Skeletal muscle tissue (tissue), 4 donors: Measurements from ENCODE around the gene UNG. TPM values are rescaled to one million over a fixed set of nuclear protein-coding genes. Genes with fewer than 3 reads are reported as not detected.
A peak's percentile ranks its signal among the peaks of the same experiment; 100 is the strongest.
"Not testable (repeated sequence)": the region's sequence is repeated elsewhere in the genome, so short reads cannot be mapped to it uniquely, and the experiment has no call there.

Experiments
- H3K27ac ChIP-seq: one replicate; pipeline ENCODE4 v1.7.0; 2013; ENCODE audit warnings: mild to moderate bottlenecking, low read depth, low read length, inconsistent platforms
- H3K27me3 ChIP-seq, 3 donors: one replicate each; pipeline ENCODE4 v1.7.0; 2013; ENCODE audit warnings: low read length in 3 of 3; ENCODE audit not compliant: control insufficient read depth in 3 of 3, insufficient read depth in 3 of 3
- H3K36me3 ChIP-seq, 3 donors: one replicate each; pipeline ENCODE4 v1.7.0; 2013; ENCODE audit warnings: low read length in 3 of 3; ENCODE audit not compliant: control insufficient read depth in 3 of 3, insufficient read depth in 3 of 3
- H3K4me1 ChIP-seq, 3 donors: one replicate each; pipeline ENCODE4 v1.7.0; 2013; ENCODE audit warnings: low read length in 3 of 3, mild to moderate bottlenecking in 3 of 3; ENCODE audit not compliant: control insufficient read depth in 3 of 3, insufficient read depth in 3 of 3
- H3K4me3 ChIP-seq, 3 donors: one replicate each; pipeline ENCODE4 v1.7.0; 2013; ENCODE audit warnings: low read length in 3 of 3
- H3K9ac ChIP-seq, 3 donors: one replicate each; pipeline ENCODE4 v1.7.0; 2013; ENCODE audit warnings: low read length in 3 of 3, mild to moderate bottlenecking in 3 of 3, moderate library complexity in 2 of 3, low read depth in 1 of 3
- H3K9me3 ChIP-seq, 3 donors: one replicate each; pipeline ENCODE4 v1.7.0; 2013; ENCODE audit warnings: low read length in 3 of 3; ENCODE audit not compliant: control insufficient read depth in 3 of 3
- total RNA-seq: library from RNA; depleted of rRNA; stranded (reverse); fragments of >200 nt; gene quantifications from one replicate; pipeline ENCODE4 v1.2.3, GENCODE V29; 2014
- donor health status: Osteomylitis.

Gene UNG
- total RNA-seq, 1 donor from 2014 or later, result 25.6 TPM

GRCh38 chr12:109130297-109131153 lies 33.1 kb downstream of the UNG start:
- Histone ChIP-seq H3K27ac (peak overlapping the region; percentile 96), H3K4me3 (peak overlapping the region; percentile 19 to 76 (median 74)), H3K27me3 (no peaks in the 10 kb centered on the region), H3K4me1 (peaks cover 47 to 75% (median 52%) of the 10 kb centered on the region in 3 donors), H3K36me3 (peaks cover 2 to 6% (median 3%) of the 10 kb centered on the region in 3 donors), H3K9ac (peak overlapping the region; percentile 66 to 91 (median 83)), H3K9me3 (no peaks in the 10 kb centered on the region)

GRCh38 chr12:109131154-109132050 lies 34.0 kb downstream of the UNG start:
- H3K4me3 ChIP-seq, result peak overlapping the region; percentile 63 to 76 (median 74)
- peaks cover 0 to 2% (median 0%) of the 10 kb centered on the region in 3 donors for H3K36me3 ChIP-seq
- peak overlapping the region; percentile 83 to 91 (median 89) for H3K9ac ChIP-seq
- no peaks in the 10 kb centered on the region for H3K27me3 ChIP-seq
- H3K9me3 ChIP-seq, result no peaks in the 10 kb centered on the region
- H3K27ac ChIP-seq, result peak overlapping the region; percentile 96
- peaks cover 42 to 67% (median 49%) of the 10 kb centered on the region in 3 donors for H3K4me1 ChIP-seq

GRCh38 chr12:109134186-109134917 lies 37.0 kb downstream of the UNG start:
- H3K27me3 ChIP-seq, result no peaks in the 10 kb centered on the region
- peak overlapping the region in 1 of 3 donors; percentile 35 for H3K9ac ChIP-seq
- peak overlapping the region; percentile 28 for H3K27ac ChIP-seq
- H3K36me3 ChIP-seq, result peaks cover 0 to 2% (median 0%) of the 10 kb centered on the region in 3 donors
- H3K4me1 ChIP-seq, result peaks cover 48 to 61% (median 51%) of the 10 kb centered on the region in 3 donors
- peak overlapping the region in 2 of 3 donors; percentile 40 to 41 for H3K4me3 ChIP-seq
- no peaks in the 10 kb centered on the region for H3K9me3 ChIP-seq

- Histone ChIP-seq H3K27ac (peak overlapping the region; percentile 36), H3K4me1 (peaks cover 25 to 42% (median 27%) of the 10 kb centered on the region in 3 donors), H3K4me3 (no peak overlapping the region), H3K27me3 (no peaks in the 10 kb centered on the region), H3K9me3 (no peaks in the 10 kb centered on the region), H3K36me3 (peaks cover 4 to 18% (median 14%) of the 10 kb centered on the region in 3 donors), H3K9ac (no peak overlapping the region)
Measured at GRCh38 chr12:109137055-109137454, 39.7 kb downstream of the UNG start.

- Histone ChIP-seq H3K36me3 (peaks cover 4 to 18% (median 14%) of the 10 kb centered on the region in 3 donors), H3K4me1 (peaks cover 11 to 37% (median 16%) of the 10 kb centered on the region in 3 donors), H3K27me3 (no peaks in the 10 kb centered on the region), H3K4me3 (no peak overlapping the region), H3K9ac (no peak overlapping the region), H3K27ac (peak overlapping the region; percentile 9), H3K9me3 (no peaks in the 10 kb centered on the region)
Measured at GRCh38 chr12:109139360-109139759, 42.0 kb downstream of the UNG start.

GRCh38 chr12:109139791-109140190 lies 42.4 kb downstream of the UNG start:
- Histone ChIP-seq H3K27me3 (no peaks in the 10 kb centered on the region), H3K27ac (peak overlapping the region; percentile 9), H3K36me3 (peaks cover 4 to 18% (median 14%) of the 10 kb centered on the region in 3 donors), H3K9ac (no peak overlapping the region), H3K4me1 (peaks cover 8 to 33% (median 12%) of the 10 kb centered on the region in 3 donors), H3K9me3 (no peaks in the 10 kb centered on the region), H3K4me3 (no peak overlapping the region)

- H3K36me3 ChIP-seq, result peaks cover 4 to 18% (median 14%) of the 10 kb centered on the region in 3 donors
- H3K27me3 ChIP-seq, result no peaks in the 10 kb centered on the region
- H3K4me3 ChIP-seq, result no peak overlapping the region
- H3K9me3 ChIP-seq, result no peaks in the 10 kb centered on the region
- no peak overlapping the region for H3K27ac ChIP-seq
- no peak overlapping the region for H3K9ac ChIP-seq
- H3K4me1 ChIP-seq, result peaks cover 12 to 37% (median 12%) of the 10 kb centered on the region in 3 donors
Measured at GRCh38 chr12:109140560-109140959, 43.2 kb downstream of the UNG start.

- Histone ChIP-seq H3K4me1 (peaks cover 28 to 57% (median 40%) of the 10 kb centered on the region in 3 donors), H3K4me3 (no peak overlapping the region), H3K27me3 (no peaks in the 10 kb centered on the region), H3K36me3 (peaks cover 6 to 19% (median 14%) of the 10 kb centered on the region in 3 donors), H3K9me3 (no peaks in the 10 kb centered on the region), H3K9ac (no peak overlapping the region), H3K27ac (no peak overlapping the region)
Measured at GRCh38 chr12:109144224-109144623, 46.8 kb downstream of the UNG start.

- H3K27me3 ChIP-seq, H3K9ac ChIP-seq, H3K27ac ChIP-seq, H3K9me3 ChIP-seq, H3K36me3 ChIP-seq, H3K4me3 ChIP-seq: not testable (repeated sequence)
- peaks cover 31 to 61% (median 41%) of the 10 kb centered on the region in 3 donors for H3K4me1 ChIP-seq
Measured at GRCh38 chr12:109147126-109147525, 49.7 kb downstream of the UNG start.
